ENCODE results near the gene SYT6.
"Not testable (repeated sequence)": the region's sequence is repeated elsewhere in the genome, so short reads cannot be mapped to it uniquely, and the experiment has no call there.

SYT6 gene

GRCh38 chr1:114072246-114072645 lies 81.4 kb downstream of the SYT6 start:
- DNase-seq (ENCODE audit: low read depth in 2 of 2): no peak

- not testable (repeated sequence) for DNase-seq (ENCODE audit: low read depth in 2 of 2)
Measured at GRCh38 chr1:114069762-114070161, 83.9 kb downstream of the SYT6 start.

- DNase-seq (ENCODE audit: low read depth in 2 of 2): not testable (repeated sequence)
Measured at GRCh38 chr1:114068684-114069083, 85.0 kb downstream of the SYT6 start.

- not testable (repeated sequence) for DNase-seq (ENCODE audit: low read depth in 2 of 2)
Measured at GRCh38 chr1:114065671-114066070, 88.0 kb downstream of the SYT6 start.

GRCh38 chr1:114063544-114063943 lies 90.1 kb downstream of the SYT6 start:
- DNase-seq (ENCODE audit: low read depth in 2 of 2): no peak

GRCh38 chr1:114062477-114063099 lies 91.1 kb downstream of the SYT6 start:
- no peak for DNase-seq (ENCODE audit: low read depth in 2 of 2)

GRCh38 chr1:114061121-114061830 lies 92.4 kb downstream of the SYT6 start:
- DNase-seq (ENCODE audit: low read depth in 2 of 2): no peak

GRCh38 chr1:114058236-114058635 lies 95.4 kb downstream of the SYT6 start:
- not testable (repeated sequence) for DNase-seq (ENCODE audit: low read depth in 2 of 2)

GRCh38 chr1:114054148-114054547 lies 99.5 kb downstream of the SYT6 start:
- no peak for DNase-seq (ENCODE audit: low read depth in 2 of 2)

- no peak for DNase-seq (ENCODE audit: low read depth in 2 of 2)
Measured at GRCh38 chr1:114048232-114048631, 105.4 kb downstream of the SYT6 start.

GRCh38 chr1:114043548-114043947 lies 110.1 kb downstream of the SYT6 start:
- no peak for DNase-seq (ENCODE audit: low read depth in 2 of 2)

GRCh38 chr1:114043054-114043453 lies 110.6 kb downstream of the SYT6 start:
- DNase-seq (ENCODE audit: low read depth in 2 of 2): no peak

GRCh38 chr1:114040273-114041015 lies 113.2 kb downstream of the SYT6 start:
- DNase-seq (ENCODE audit: low read depth in 2 of 2): no peak

Data from stimulated activated CD4-positive, alpha-beta T cell treated with anti-CD3 and anti-CD28 coated beads, Interleukin-1b, Interleukin-23, amount 100 ng/mL, for 1 hour (primary cell).